ENCODE data around the gene ZNF277. TPM values are rescaled to one million over a fixed set of nuclear protein-coding genes. Genes with fewer than 3 reads are reported as not detected.

ZNF277 gene
- total RNA-seq, 1 experiment from 2014 or later, result 23.3 TPM

DNA sequence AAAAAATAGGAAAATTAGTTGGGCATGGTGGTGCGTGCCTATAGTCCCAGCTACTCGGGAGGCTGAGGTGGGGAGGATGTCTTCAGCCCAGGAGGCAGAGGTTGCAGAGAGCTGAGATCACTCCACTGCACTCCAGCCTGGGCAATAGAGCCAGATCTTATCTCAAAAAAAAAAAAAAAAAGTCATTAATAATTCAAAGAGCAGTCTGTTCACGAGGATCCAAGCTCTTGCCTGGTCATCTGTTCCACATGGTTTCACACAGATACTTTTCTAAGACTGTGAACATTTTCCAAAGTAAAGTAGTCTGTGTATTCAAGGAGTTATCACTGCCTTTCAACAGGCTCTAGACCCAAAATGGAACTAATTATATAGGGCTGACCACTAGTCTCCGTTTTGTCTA is 86.9 kb downstream of the ZNF277 start:
- Histone ChIP-seq H3K4me2 (no peak overlapping the region), H3K4me1 (replicated peaks; ENCODE audit: insufficient read depth) (no peaks in the 10 kb centered on the region), H3K36me3 (ENCODE audit: low read depth) (peaks cover 3% of the 10 kb centered on the region; the same call in 1 of the 2 replicates), H2AFZ (no peak overlapping the region), H3F3A (ENCODE audit: insufficient read depth, low read depth) (no peaks in the 10 kb centered on the region), H3K9me2 (ENCODE audit: insufficient read depth) (no peaks in the 10 kb centered on the region), H3K27me3 (ENCODE audit: insufficient read depth, low read depth) (no peaks in the 10 kb centered on the region), H3K27ac (no peak overlapping the region), H4K20me1 (ENCODE audit: insufficient read depth) (no peaks in the 10 kb centered on the region), H3K4me3 (no peak overlapping the region), H3K79me2 (ENCODE audit: low read depth) (no peaks in the 10 kb centered on the region), H3K9me3 (ENCODE audit: insufficient read depth, low read depth) (no peaks in the 10 kb centered on the region)
- intact Hi-C loops (cut with micrococcal nuclease; ENCODE audit: unreplicated experiment), result no loop called here
- ChIA-PET POLR2A (ENCODE audit: unreplicated experiment) (no interaction called here), CTCF (no interaction called here)
- no peak for DNase-seq
- TF ChIP-seq CTCF (conservative IDR thresholded peaks at IDR 0.05) (no peak), EZH2 (IDR thresholded peaks at IDR 0.05; ENCODE audit: low read depth) (no peak)
- no TSS peak for BruUV-seq (replicated peaks)

- no peak overlapping the region for H3K4me2 ChIP-seq
- H2AFZ ChIP-seq, result no peak overlapping the region
- no TSS peak for BruUV-seq (replicated peaks)
- no peaks in the 10 kb centered on the region for H4K20me1 ChIP-seq (ENCODE audit: insufficient read depth)
- TF ChIP-seq EZH2 (IDR thresholded peaks at IDR 0.05; ENCODE audit: low read depth), result no peak
- no peak for TF ChIP-seq CTCF (conservative IDR thresholded peaks at IDR 0.05)
- ChIA-PET POLR2A (ENCODE audit: unreplicated experiment) (no interaction called here), CTCF (no interaction called here)
- no peak overlapping the region for H3K4me3 ChIP-seq
- no peaks in the 10 kb centered on the region for H3K27me3 ChIP-seq (ENCODE audit: insufficient read depth, low read depth)
- H3K9me2 ChIP-seq (ENCODE audit: insufficient read depth), result no peaks in the 10 kb centered on the region
- H3K4me1 ChIP-seq (replicated peaks; ENCODE audit: insufficient read depth), result no peaks in the 10 kb centered on the region
- H3K79me2 ChIP-seq (ENCODE audit: low read depth), result no peaks in the 10 kb centered on the region
- peaks cover 3% of the 10 kb centered on the region; the same call in 1 of the 2 replicates for H3K36me3 ChIP-seq (ENCODE audit: low read depth)
- DNase-seq, result no peak
- intact Hi-C loops (cut with micrococcal nuclease; ENCODE audit: unreplicated experiment), result no loop called here
- H3F3A ChIP-seq (ENCODE audit: insufficient read depth, low read depth), result no peaks in the 10 kb centered on the region
- no peak overlapping the region for H3K27ac ChIP-seq
- no peaks in the 10 kb centered on the region for H3K9me3 ChIP-seq (ENCODE audit: insufficient read depth, low read depth)
These were observed 89.9 kb downstream of the ZNF277 start for GRCh38 chr7:112296432-112296831.

DNA sequence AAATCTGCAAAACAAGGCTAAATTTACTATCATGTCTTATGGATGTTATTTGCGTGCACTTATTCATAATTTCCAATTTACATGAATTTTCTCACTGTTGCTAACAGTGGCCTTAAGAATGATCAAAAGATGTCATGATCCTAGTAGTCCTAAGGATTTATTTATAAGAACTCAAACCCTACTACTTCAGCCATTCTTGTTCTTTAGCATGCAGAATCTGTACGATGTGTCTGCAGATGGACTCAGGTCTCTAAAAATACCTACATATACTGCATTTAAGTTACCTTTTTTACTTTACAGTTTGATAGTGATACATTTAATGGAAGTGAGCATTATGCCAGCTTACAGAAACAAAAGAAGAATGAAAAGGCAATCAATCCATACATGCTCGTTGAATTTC is 91.2 kb downstream of the ZNF277 start:
- no peak overlapping the region for H2AFZ ChIP-seq
- no peaks in the 10 kb centered on the region for H4K20me1 ChIP-seq (ENCODE audit: insufficient read depth)
- no peaks in the 10 kb centered on the region for H3K9me3 ChIP-seq (ENCODE audit: insufficient read depth, low read depth)
- no peak overlapping the region for H3K27ac ChIP-seq
- H3K79me2 ChIP-seq (ENCODE audit: low read depth), result no peaks in the 10 kb centered on the region
- ChIA-PET CTCF (no interaction called here), POLR2A (ENCODE audit: unreplicated experiment) (no interaction called here)
- no peak overlapping the region for H3K4me2 ChIP-seq
- H3K4me1 ChIP-seq (replicated peaks; ENCODE audit: insufficient read depth), result no peaks in the 10 kb centered on the region
- no peak for DNase-seq
- intact Hi-C loops (cut with micrococcal nuclease; ENCODE audit: unreplicated experiment), result no loop called here
- no peak overlapping the region for H3K4me3 ChIP-seq
- BruUV-seq (replicated peaks), result no TSS peak
- peaks cover 3% of the 10 kb centered on the region; the same call in 1 of the 2 replicates for H3K36me3 ChIP-seq (ENCODE audit: low read depth)
- TF ChIP-seq CTCF (conservative IDR thresholded peaks at IDR 0.05) (no peak), EZH2 (IDR thresholded peaks at IDR 0.05; ENCODE audit: low read depth) (no peak)
- no peaks in the 10 kb centered on the region for H3F3A ChIP-seq (ENCODE audit: insufficient read depth, low read depth)
- no peaks in the 10 kb centered on the region for H3K27me3 ChIP-seq (ENCODE audit: insufficient read depth, low read depth)
- H3K9me2 ChIP-seq (ENCODE audit: insufficient read depth), result no peaks in the 10 kb centered on the region
